ENCODE data around the gene CDYL2.

GRCh38 chr16:80654094-80654862 is 150.1 kb downstream of the CDYL2 start:
- TF ChIP-seq CTCF (IDR thresholded peaks at IDR 0.05) (no peak), POLR2AphosphoS5 (IDR thresholded peaks at IDR 0.05) (no peak)
